D721Med (cell line): ENCODE measurements around the gene ZPR1.

Experiments used
- DNase-seq: peaks from one replicate; pipeline ENCODE4 v3.0.0; 2011; ENCODE audit warnings: low spot score; ENCODE audit not compliant: insufficient read length
- FAIRE-seq: peaks from 2 replicates; lab custom pipeline; 2011; peaks lifted over from hg19 to GRCh38; lab: Jason Lieb, UNC
- TF ChIP-seq, protein P1 (sequence below): IDR thresholded peaks from 2 replicates; pipeline ENCODE4 v1.5.1; 2012; ENCODE audit warnings: mild to moderate bottlenecking, control low read depth; ENCODE audit not compliant: insufficient read depth; ENCODE audit errors: missing control alignments

Gene ZPR1

DNA sequence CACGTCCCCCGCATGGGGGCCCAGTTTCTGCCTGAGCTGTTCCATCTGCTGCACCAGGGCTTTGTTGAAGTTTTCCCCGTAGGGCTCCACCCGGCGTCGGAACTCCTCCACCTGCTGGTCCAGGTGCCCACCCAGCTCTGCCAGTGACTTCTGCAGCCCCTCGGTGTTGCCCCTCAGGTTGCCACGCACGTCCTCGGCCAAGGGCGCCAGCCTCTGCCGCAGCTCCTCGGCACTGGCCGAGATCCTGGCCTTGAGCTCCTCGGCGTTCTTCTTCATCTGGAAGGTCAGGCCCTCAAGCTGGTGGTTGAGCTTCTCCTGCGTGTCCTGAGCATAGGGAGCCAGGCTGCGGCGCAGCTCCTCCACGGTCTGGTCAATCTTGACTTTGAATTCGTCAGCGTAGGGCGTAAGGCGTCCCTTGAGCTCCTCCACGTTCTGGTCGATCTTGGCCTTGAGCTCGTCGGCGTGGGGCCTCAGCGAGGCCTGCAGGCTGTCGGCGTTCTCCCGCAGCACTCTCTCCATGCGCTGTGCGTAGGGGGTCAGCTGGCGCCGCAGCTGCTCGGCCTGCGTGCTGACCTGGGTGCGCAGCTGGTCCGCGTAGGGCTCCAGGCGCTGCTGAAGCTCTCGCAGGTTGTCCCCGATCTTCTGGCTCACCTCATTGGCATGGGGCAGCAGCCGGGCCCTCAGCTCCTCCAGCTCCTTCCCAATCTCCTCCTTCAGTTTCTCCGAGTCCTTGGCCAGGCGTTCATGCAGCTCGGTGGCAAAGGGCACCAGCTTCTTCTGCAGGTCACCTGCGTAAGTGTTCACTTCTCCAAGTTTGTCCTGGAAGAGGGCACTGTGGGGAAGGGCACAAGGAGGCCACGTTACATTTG lies 33.5 kb upstream of the ZPR1 start:
- FAIRE-seq (no peak), DNase-seq (no peak)
- TF ChIP-seq, protein P1, sequence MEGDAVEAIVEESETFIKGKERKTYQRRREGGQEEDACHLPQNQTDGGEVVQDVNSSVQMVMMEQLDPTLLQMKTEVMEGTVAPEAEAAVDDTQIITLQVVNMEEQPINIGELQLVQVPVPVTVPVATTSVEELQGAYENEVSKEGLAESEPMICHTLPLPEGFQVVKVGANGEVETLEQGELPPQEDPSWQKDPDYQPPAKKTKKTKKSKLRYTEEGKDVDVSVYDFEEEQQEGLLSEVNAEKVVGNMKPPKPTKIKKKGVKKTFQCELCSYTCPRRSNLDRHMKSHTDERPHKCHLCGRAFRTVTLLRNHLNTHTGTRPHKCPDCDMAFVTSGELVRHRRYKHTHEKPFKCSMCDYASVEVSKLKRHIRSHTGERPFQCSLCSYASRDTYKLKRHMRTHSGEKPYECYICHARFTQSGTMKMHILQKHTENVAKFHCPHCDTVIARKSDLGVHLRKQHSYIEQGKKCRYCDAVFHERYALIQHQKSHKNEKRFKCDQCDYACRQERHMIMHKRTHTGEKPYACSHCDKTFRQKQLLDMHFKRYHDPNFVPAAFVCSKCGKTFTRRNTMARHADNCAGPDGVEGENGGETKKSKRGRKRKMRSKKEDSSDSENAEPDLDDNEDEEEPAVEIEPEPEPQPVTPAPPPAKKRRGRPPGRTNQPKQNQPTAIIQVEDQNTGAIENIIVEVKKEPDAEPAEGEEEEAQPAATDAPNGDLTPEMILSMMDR = no peak

DNA sequence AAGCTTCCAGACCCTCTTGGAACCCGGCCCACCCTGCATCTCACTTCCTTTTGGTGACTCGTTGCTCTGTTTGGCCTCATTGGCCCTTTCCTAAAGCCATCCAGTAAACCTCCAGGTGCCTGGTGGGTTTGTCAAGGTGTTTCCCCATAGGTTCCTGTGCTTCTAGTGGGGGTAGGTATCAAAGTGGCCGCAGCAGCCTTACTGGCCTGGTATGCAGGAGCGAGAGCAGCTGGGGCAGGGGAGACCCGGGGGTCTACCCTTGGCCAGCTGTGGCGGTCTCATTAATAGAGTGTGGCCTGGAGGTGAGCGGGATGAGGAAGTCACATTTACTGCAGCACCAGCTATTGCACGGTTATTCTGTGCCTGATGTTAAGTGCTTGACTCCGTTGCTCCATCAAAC lies 31.2 kb upstream of the ZPR1 start:
- TF ChIP-seq, protein P1 = no peak
- FAIRE-seq = no peak
- DNase-seq = no peak

DNA sequence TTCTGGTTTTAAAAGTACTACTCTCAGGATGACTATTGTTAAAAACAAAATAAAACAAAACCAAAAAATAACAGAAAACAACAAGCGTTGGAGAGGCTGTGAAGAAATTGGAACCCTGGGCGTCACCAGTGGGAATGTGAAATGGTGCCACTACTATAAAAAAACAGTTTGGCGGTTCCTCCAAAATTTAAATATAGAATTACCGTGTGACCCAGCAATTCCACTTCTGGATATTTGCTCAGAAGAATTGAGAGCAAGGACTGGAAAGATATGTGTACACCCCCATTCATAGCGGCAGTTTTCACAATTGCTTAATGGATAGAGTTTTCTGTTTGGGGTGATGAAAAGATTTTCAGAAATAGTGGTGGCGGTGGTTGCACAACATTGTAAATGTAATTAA lies 26.7 kb upstream of the ZPR1 start:
- FAIRE-seq = no peak
- TF ChIP-seq, protein P1 = no peak
- no peak for DNase-seq

DNA sequence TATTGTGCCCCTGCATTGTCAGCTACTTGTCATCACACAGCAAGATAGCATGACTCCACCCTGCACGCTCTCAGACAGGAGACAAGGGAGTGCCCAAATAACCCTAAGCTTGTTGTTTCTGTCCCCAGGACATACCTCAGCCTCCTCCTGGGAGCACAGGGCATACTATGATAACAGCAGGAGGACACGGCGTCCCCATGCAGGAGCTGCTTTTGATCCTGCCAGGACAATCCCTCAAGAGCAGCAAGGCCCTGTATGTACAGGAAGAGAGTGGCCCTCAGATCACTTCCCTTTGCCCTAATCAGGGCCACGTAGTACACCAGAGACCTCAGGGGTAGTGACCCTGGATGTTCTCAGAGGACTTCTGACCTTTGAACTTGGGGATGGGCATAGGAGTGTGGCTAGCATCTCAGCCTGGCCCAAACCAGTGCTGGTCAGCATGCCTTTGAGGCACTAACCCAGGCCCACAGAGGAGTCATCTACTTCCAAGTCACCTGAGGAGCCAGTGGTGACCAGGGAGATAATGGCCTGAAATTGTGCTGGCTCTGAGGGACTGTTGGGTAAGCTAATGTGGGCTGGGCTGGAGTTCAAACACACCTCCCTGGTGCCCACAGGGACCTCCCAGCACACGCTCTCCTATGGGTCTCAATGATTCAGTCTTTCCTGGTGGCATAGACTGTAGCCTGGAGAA lies 26.1 kb upstream of the ZPR1 start:
- DNase-seq = no peak
- no peak for FAIRE-seq
- TF ChIP-seq, protein P1 = no peak

DNA sequence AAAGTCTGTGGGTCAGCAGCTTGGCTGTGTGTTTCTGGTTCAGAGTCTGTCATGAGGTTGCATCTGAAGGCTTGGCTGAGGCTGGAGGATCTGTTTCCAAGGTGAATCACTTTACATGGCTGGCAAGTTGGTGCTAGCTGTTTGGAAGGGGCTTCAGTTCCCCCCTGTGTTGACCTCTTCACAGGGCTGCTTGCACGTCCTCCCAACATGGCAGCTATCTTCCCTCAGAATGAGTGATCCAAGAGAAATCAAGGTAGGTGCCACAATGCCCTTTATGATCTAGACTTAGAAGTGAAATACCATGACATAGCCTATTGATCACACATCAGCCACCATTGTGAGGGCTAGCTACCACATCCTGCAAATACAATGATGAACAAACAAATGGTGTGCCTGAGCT lies 25.3 kb upstream of the ZPR1 start:
- DNase-seq = no peak
- no peak for FAIRE-seq
- TF ChIP-seq, protein P1 = no peak

GRCh38 chr11:116812109-116812508 lies 24.3 kb upstream of the ZPR1 start:
- TF ChIP-seq, protein P1 = no peak
- FAIRE-seq (no peak), DNase-seq (no peak)

- FAIRE-seq (no peak), DNase-seq (no peak)
- TF ChIP-seq, protein P1 = no peak
Observed at GRCh38 chr11:116811194-116811593, 23.4 kb upstream of the ZPR1 start.
